IgD-negative memory B cell (primary cell): ENCODE data around the gene GSDME. TPM values are rescaled to one million over a fixed set of nuclear protein-coding genes. Genes with fewer than 3 reads are reported as not detected.
"Not testable (repeated sequence)": the region's sequence is repeated elsewhere in the genome, so short reads cannot be mapped to it uniquely, and the experiment has no call there.

Source experiments
- H3K27ac Mint-ChIP-seq, 3 donors: one replicate each; pipeline ENCODE4 v1.8.0; 2020 to 2022; ENCODE audit warnings: mild to moderate bottlenecking in 3 of 3, mixed read lengths in 3 of 3, moderate library complexity in 1 of 3
- H3K27me3 Mint-ChIP-seq: one replicate; pipeline ENCODE4 v1.8.0; 2021; ENCODE audit warnings: mixed read lengths
- H3K36me3 Mint-ChIP-seq: one replicate; pipeline ENCODE4 v1.8.0; 2020; ENCODE audit warnings: mild to moderate bottlenecking, mixed read lengths
- H3K4me1 Mint-ChIP-seq, 3 donors: one replicate each; pipeline ENCODE4 v1.8.0; 2020 to 2022; ENCODE audit warnings: mixed read lengths in 3 of 3, mild to moderate bottlenecking in 1 of 3
- H3K4me3 Mint-ChIP-seq, 4 donors: one replicate each; pipeline ENCODE4 v1.8.0; 2020 to 2022; ENCODE audit warnings: mild to moderate bottlenecking in 4 of 4, mixed read lengths in 4 of 4, moderate library complexity in 3 of 4
- H3K9me3 Mint-ChIP-seq, 3 donors: one replicate each; pipeline ENCODE4 v1.8.0; 2020 to 2021; ENCODE audit warnings: mixed read lengths in 3 of 3, mild to moderate bottlenecking in 1 of 3
- polyA plus RNA-seq: library from polyadenylated mRNA; unstranded; fragments of 300-500 nt; fragmentation: Illumina TruSeq; gene quantifications from one replicate; pipeline ENCODE4 v1.2.3, GENCODE V29; 2021

GSDME gene
- 4.6 TPM for polyA plus RNA-seq

- H3K9me3 Mint-ChIP-seq = peaks cover 0 to 2% (median 0%) of the 10 kb centered on the region in 3 donors
- peak within 1 kb of the TSS; percentile 79 to 93 (median 88) for H3K4me3 Mint-ChIP-seq
- H3K27me3 Mint-ChIP-seq = peaks cover 30% of the 10 kb centered on the region
- no peaks in the 10 kb centered on the region for H3K36me3 Mint-ChIP-seq
- H3K27ac Mint-ChIP-seq = peak within 1 kb of the TSS in 2 of 3 donors; percentile 34 to 58
- H3K4me1 Mint-ChIP-seq = peaks cover 8 to 15% (median 9%) of the 10 kb centered on the region in 3 donors
Observed at GRCh38 chr7:24757353-24758275, at the start of gene GSDME. Gene GSDME, minus strand, starts transcription at chr7:24757464. Its CDS starts 7,690 bp downstream, at chr7:24749774.

GRCh38 chr7:24802300-24802699, 45.0 kb upstream of the GSDME start:
- Mint-ChIP-seq H3K9me3 (no peaks in the 10 kb centered on the region), H3K27ac (no peak overlapping the region), H3K36me3 (peaks cover 15% of the 10 kb centered on the region), H3K4me3 (no peak overlapping the region), H3K4me1 (no peaks in the 10 kb centered on the region), H3K27me3 (no peaks in the 10 kb centered on the region)

GRCh38 chr7:24801883-24802282, 44.6 kb upstream of the GSDME start:
- Mint-ChIP-seq H3K27me3 (no peaks in the 10 kb centered on the region), H3K36me3 (peaks cover 17% of the 10 kb centered on the region), H3K9me3 (no peaks in the 10 kb centered on the region)

GRCh38 chr7:24800667-24801066, 43.4 kb upstream of the GSDME start:
- Mint-ChIP-seq H3K27me3 (no peaks in the 10 kb centered on the region), H3K4me1 (peaks cover 0 to 2% (median 2%) of the 10 kb centered on the region in 3 donors), H3K9me3 (no peaks in the 10 kb centered on the region)

More at GRCh38 chr7:24801883-24802282, 44.6 kb upstream of the GSDME start:
- no peak overlapping the region for H3K4me3 Mint-ChIP-seq
- H3K27ac Mint-ChIP-seq = no peak overlapping the region
- H3K4me1 Mint-ChIP-seq = peaks cover 0 to 2% (median 2%) of the 10 kb centered on the region in 3 donors

GRCh38 chr7:24800073-24800472, 42.8 kb upstream of the GSDME start:
- H3K36me3 Mint-ChIP-seq = peaks cover 16% of the 10 kb centered on the region

More at GRCh38 chr7:24800667-24801066, 43.4 kb upstream of the GSDME start:
- H3K36me3 Mint-ChIP-seq = peaks cover 16% of the 10 kb centered on the region
- no peak overlapping the region for H3K4me3 Mint-ChIP-seq
- H3K27ac Mint-ChIP-seq = no peak overlapping the region

GRCh38 chr7:24799506-24799905, 42.2 kb upstream of the GSDME start:
- Mint-ChIP-seq H3K4me1 (peaks cover 2 to 7% (median 5%) of the 10 kb centered on the region in 3 donors), H3K27ac (no peak overlapping the region), H3K36me3 (peaks cover 15% of the 10 kb centered on the region), H3K9me3 (no peaks in the 10 kb centered on the region), H3K27me3 (no peaks in the 10 kb centered on the region), H3K4me3 (no peak overlapping the region)

More at GRCh38 chr7:24800073-24800472, 42.8 kb upstream of the GSDME start:
- H3K27me3 Mint-ChIP-seq = no peaks in the 10 kb centered on the region
- no peak overlapping the region for H3K27ac Mint-ChIP-seq
- peaks cover 0 to 2% (median 2%) of the 10 kb centered on the region in 3 donors for H3K4me1 Mint-ChIP-seq
- H3K4me3 Mint-ChIP-seq = no peak overlapping the region
- no peaks in the 10 kb centered on the region for H3K9me3 Mint-ChIP-seq

GRCh38 chr7:24798261-24798660, 41.0 kb upstream of the GSDME start:
- H3K4me3 Mint-ChIP-seq = no peak overlapping the region
- H3K4me1 Mint-ChIP-seq = peaks cover 8 to 15% (median 13%) of the 10 kb centered on the region in 3 donors
- peaks cover 15% of the 10 kb centered on the region for H3K36me3 Mint-ChIP-seq
- no peak overlapping the region for H3K27ac Mint-ChIP-seq
- no peaks in the 10 kb centered on the region for H3K9me3 Mint-ChIP-seq
- H3K27me3 Mint-ChIP-seq = no peaks in the 10 kb centered on the region

GRCh38 chr7:24797270-24797669, 40.0 kb upstream of the GSDME start:
- peaks cover 13% of the 10 kb centered on the region for H3K36me3 Mint-ChIP-seq
- no peaks in the 10 kb centered on the region for H3K27me3 Mint-ChIP-seq

GRCh38 chr7:24795407-24795767, 38.1 kb upstream of the GSDME start:
- Mint-ChIP-seq H3K9me3 (no peaks in the 10 kb centered on the region), H3K36me3 (peaks cover 12% of the 10 kb centered on the region), H3K4me1 (peaks cover 12 to 17% (median 15%) of the 10 kb centered on the region in 3 donors), H3K4me3 (no peak overlapping the region), H3K27me3 (no peaks in the 10 kb centered on the region), H3K27ac (no peak overlapping the region)

More at GRCh38 chr7:24797270-24797669, 40.0 kb upstream of the GSDME start:
- H3K4me3 Mint-ChIP-seq = no peak overlapping the region
- H3K4me1 Mint-ChIP-seq = peaks cover 12 to 15% (median 15%) of the 10 kb centered on the region in 3 donors
- H3K27ac Mint-ChIP-seq = no peak overlapping the region
- no peaks in the 10 kb centered on the region for H3K9me3 Mint-ChIP-seq

GRCh38 chr7:24794751-24795406, 37.6 kb upstream of the GSDME start:
- Mint-ChIP-seq H3K27ac (peak overlapping the region in 2 of 3 donors; percentile 64 to 77), H3K4me1 (peaks cover 12 to 17% (median 15%) of the 10 kb centered on the region in 3 donors), H3K4me3 (peak overlapping the region in 1 of 4 donors; percentile 14), H3K36me3 (peaks cover 12% of the 10 kb centered on the region)
- not testable (repeated sequence) for H3K9me3 Mint-ChIP-seq, H3K27me3 Mint-ChIP-seq

- H3K4me3 Mint-ChIP-seq = peak overlapping the region in 2 of 4 donors; percentile 34
- H3K4me1 Mint-ChIP-seq = peaks cover 12 to 17% (median 15%) of the 10 kb centered on the region in 3 donors
- H3K36me3 Mint-ChIP-seq = peaks cover 13% of the 10 kb centered on the region
- no peaks in the 10 kb centered on the region for H3K27me3 Mint-ChIP-seq
- no peaks in the 10 kb centered on the region for H3K9me3 Mint-ChIP-seq
- H3K27ac Mint-ChIP-seq = peak overlapping the region in 2 of 3 donors; percentile 64 to 77
Observed at GRCh38 chr7:24793982-24794648, 36.9 kb upstream of the GSDME start.

- Mint-ChIP-seq H3K36me3 (peaks cover 8% of the 10 kb centered on the region), H3K4me1 (peaks cover 4 to 9% (median 7%) of the 10 kb centered on the region in 3 donors), H3K27ac (no peak overlapping the region), H3K4me3 (no peak overlapping the region), H3K9me3 (peaks cover 0 to 2% (median under 1%) of the 10 kb centered on the region in 3 donors), H3K27me3 (no peaks in the 10 kb centered on the region)
Observed at GRCh38 chr7:24788961-24789576, 31.8 kb upstream of the GSDME start.

GRCh38 chr7:24788075-24788474, 30.8 kb upstream of the GSDME start:
- Mint-ChIP-seq H3K4me3 (no peak overlapping the region), H3K27me3 (no peaks in the 10 kb centered on the region), H3K9me3 (peaks cover 5 to 10% (median 8%) of the 10 kb centered on the region in 3 donors), H3K27ac (no peak overlapping the region), H3K4me1 (peaks cover 0 to 5% (median 4%) of the 10 kb centered on the region in 3 donors), H3K36me3 (peaks cover 11% of the 10 kb centered on the region)

- H3K36me3 Mint-ChIP-seq = peaks cover 15% of the 10 kb centered on the region
- H3K9me3 Mint-ChIP-seq = peaks cover 5 to 10% (median 8%) of the 10 kb centered on the region in 3 donors
- H3K27ac Mint-ChIP-seq = no peak overlapping the region
- H3K4me3 Mint-ChIP-seq = no peak overlapping the region
- H3K4me1 Mint-ChIP-seq = peaks cover 0 to 1% (median 0%) of the 10 kb centered on the region in 3 donors
- no peaks in the 10 kb centered on the region for H3K27me3 Mint-ChIP-seq
Observed at GRCh38 chr7:24786941-24787340, 29.7 kb upstream of the GSDME start.
